ENCODE measurements around the gene BCKDHA. TPM values are rescaled to one million over a fixed set of nuclear protein-coding genes. Genes with fewer than 3 reads are reported as not detected.

The BCKDHA gene
- total RNA-seq, 4 donors from 2014 or later, result 30.3 to 47.0 (median 39.1) TPM

DNA sequence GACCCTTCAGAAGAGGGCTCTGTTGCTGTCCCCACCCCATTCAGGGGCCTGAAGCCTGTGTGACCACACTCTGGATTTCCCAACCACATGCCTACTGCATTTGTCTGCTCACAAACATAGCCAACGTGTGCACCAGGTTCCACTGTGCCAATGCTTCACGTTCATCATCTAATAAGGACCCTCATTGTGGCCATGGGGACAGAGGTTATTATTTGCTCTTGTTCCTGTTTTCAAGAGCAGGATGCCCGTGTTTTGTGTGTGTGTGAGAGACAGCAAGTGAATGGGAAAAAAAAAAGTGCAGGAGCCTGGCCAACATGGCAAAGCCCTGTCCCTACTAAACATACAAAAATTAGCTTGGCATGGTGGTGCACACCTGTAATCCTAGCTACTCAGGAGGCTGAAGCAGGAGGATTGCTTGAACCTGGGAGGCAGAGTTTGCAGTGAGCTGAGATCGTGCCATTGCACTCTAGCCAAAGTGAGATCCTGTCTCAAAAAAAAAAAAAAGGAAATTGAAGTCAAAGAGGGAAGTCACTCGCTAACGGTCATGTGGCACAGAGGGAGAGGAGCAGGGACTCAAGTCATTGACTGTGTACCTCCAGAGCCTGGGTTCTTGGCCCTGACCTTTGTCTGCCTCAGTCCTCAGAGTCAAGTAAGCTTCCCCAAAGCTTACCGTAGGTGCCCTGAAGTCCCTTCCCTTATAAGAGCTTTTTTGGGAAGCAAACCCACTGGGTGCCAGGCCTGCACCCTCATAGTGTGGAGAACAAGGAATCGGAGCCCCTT lies 22.7 kb downstream of the BCKDHA start:
- DNase-seq (ENCODE audit: low spot score) (no peak), ATAC-seq (ENCODE audit: low FRiP score) (no peak)
- TF ChIP-seq, protein P1, sequence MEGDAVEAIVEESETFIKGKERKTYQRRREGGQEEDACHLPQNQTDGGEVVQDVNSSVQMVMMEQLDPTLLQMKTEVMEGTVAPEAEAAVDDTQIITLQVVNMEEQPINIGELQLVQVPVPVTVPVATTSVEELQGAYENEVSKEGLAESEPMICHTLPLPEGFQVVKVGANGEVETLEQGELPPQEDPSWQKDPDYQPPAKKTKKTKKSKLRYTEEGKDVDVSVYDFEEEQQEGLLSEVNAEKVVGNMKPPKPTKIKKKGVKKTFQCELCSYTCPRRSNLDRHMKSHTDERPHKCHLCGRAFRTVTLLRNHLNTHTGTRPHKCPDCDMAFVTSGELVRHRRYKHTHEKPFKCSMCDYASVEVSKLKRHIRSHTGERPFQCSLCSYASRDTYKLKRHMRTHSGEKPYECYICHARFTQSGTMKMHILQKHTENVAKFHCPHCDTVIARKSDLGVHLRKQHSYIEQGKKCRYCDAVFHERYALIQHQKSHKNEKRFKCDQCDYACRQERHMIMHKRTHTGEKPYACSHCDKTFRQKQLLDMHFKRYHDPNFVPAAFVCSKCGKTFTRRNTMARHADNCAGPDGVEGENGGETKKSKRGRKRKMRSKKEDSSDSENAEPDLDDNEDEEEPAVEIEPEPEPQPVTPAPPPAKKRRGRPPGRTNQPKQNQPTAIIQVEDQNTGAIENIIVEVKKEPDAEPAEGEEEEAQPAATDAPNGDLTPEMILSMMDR (IDR thresholded peaks at IDR 0.05), result no peak

- ATAC-seq (ENCODE audit: low FRiP score) (no peak), DNase-seq (ENCODE audit: low spot score) (no peak)
- TF ChIP-seq, protein P1 (IDR thresholded peaks at IDR 0.05), result no peak
Observed at GRCh38 chr19:41421314-41421713, 23.7 kb downstream of the BCKDHA start.

DNA sequence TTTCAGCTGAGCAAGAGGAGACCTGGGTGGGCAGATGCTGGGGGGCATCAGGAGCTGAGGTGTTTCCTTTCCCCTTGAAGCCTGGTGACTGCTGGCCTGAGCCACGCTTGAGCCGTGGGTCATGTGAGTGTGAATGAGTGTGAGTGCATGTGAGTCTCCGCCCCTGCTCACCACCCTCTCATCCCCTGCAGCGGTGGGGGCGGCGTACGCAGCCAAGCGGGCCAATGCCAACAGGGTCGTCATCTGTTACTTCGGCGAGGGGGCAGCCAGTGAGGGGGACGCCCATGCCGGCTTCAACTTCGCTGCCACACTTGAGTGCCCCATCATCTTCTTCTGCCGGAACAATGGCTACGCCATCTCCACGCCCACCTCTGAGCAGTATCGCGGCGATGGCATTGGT lies 24.4 kb downstream of the BCKDHA start:
- ATAC-seq (ENCODE audit: low FRiP score) (no peak), DNase-seq (ENCODE audit: low spot score) (no peak)
- TF ChIP-seq, protein P1 (IDR thresholded peaks at IDR 0.05), result no peak

- no peak for DNase-seq (ENCODE audit: low spot score)
- TF ChIP-seq, protein P1 (IDR thresholded peaks at IDR 0.05), result no peak
- ATAC-seq (ENCODE audit: low FRiP score), result no peak
Observed at GRCh38 chr19:41422456-41422855, 24.8 kb downstream of the BCKDHA start.

DNA sequence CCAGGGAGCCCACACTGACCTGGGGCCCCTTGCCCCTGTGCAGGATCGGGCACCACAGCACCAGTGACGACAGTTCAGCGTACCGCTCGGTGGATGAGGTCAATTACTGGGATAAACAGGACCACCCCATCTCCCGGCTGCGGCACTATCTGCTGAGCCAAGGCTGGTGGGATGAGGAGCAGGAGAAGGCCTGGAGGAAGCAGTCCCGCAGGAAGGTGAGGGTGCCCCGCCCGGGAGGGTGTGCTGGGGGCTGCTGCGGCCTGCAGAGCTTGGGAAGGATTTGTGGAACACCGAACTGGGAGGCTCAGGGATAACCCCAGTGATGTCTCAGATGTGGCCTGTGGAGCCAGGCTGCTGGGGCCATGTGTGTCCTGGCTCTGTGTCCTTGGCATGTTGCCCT lies 25.3 kb downstream of the BCKDHA start:
- TF ChIP-seq, protein P1 (IDR thresholded peaks at IDR 0.05), result no peak
- ATAC-seq (ENCODE audit: low FRiP score) (no peak), DNase-seq (ENCODE audit: low spot score) (no peak)

DNA sequence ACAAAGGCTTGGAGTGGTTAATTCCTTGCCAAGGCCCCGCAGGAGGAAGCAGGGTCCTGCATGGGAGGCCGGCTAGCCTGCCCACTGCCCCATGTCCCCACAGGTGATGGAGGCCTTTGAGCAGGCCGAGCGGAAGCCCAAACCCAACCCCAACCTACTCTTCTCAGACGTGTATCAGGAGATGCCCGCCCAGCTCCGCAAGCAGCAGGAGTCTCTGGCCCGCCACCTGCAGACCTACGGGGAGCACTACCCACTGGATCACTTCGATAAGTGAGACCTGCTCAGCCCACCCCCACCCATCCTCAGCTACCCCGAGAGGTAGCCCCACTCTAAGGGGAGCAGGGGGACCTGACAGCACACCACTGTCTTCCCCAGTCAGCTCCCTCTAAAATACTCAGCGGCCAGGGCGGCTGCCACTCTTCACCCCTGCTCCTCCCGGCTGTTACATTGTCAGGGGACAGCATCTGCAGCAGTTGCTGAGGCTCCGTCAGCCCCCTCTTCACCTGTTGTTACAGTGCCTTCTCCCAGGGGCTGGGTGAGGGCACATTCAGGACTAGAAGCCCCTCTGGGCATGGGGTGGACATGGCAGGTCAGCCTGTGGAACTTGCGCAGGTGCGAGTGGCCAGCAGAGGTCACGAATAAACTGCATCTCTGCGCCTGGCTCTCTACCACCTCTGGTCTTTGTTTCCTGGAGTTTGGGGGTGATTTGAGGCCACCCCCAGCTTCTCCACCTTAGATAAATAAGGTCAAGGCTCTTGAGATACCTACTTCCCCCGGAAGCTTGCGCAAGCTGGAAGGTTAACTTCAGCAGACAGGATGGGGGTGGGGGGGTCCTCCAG lies 26.9 kb downstream of the BCKDHA start:
- no peak for DNase-seq (ENCODE audit: low spot score)
- ATAC-seq (ENCODE audit: low FRiP score), result no peak
- TF ChIP-seq, protein P1 (IDR thresholded peaks at IDR 0.05), result no peak
